Astrocyte (in vitro differentiated cells and primary cell): ENCODE data around the gene SULF2. TPM values are rescaled to one million over a fixed set of nuclear protein-coding genes. Genes with fewer than 3 reads are reported as not detected.
"Not testable (repeated sequence)": the region's sequence is repeated elsewhere in the genome, so short reads cannot be mapped to it uniquely, and the experiment has no call there.

Source experiments
- DNase-seq: peaks from one replicate; pipeline ENCODE4 v3.0.0-alpha.2; 2010; ENCODE audit warnings: low read depth
- FAIRE-seq: peaks from 2 replicates; lab custom pipeline; 2011; peaks lifted over from hg19 to GRCh38; lab: Jason Lieb, UNC
- H2AFZ ChIP-seq: 2 replicates; pipeline ENCODE4 v1.6.0; 2012; ENCODE audit warnings: low read depth, low read length, inconsistent platforms
- H3K27ac ChIP-seq: 2 replicates; pipeline ENCODE4 v1.5.1; 2011; ENCODE audit warnings: low read depth, low read length, inconsistent platforms
- H3K27me3 ChIP-seq: 2 replicates; pipeline ENCODE4 v1.6.0; 2011; ENCODE audit warnings: low read length, inconsistent platforms; ENCODE audit not compliant: insufficient read depth
- H3K36me3 ChIP-seq: 2 replicates; pipeline ENCODE4 v1.5.1; 2011; ENCODE audit warnings: low read length, inconsistent platforms; ENCODE audit not compliant: insufficient read depth
- H3K4me1 ChIP-seq: 2 replicates; pipeline ENCODE4 v1.5.1; 2011; ENCODE audit warnings: low read length, inconsistent platforms; ENCODE audit not compliant: insufficient read depth
- H3K4me2 ChIP-seq: 2 replicates; pipeline ENCODE4 v1.6.0; 2012; ENCODE audit warnings: low read length, inconsistent platforms
- H3K4me3 ChIP-seq: 2 replicates; pipeline ENCODE4 v1.5.1; 2011; ENCODE audit warnings: low read depth, mild to moderate bottlenecking, low read length, inconsistent platforms; ENCODE audit not compliant: insufficient read depth
- H3K79me2 ChIP-seq: 2 replicates; pipeline ENCODE4 v1.6.0; 2012; ENCODE audit warnings: mild to moderate bottlenecking, low read length, inconsistent platforms; ENCODE audit not compliant: insufficient read depth
- H3K9ac ChIP-seq: 2 replicates; pipeline ENCODE4 v1.6.0; 2012; ENCODE audit warnings: mild to moderate bottlenecking, low read length, inconsistent platforms
- H3K9me3 ChIP-seq: 2 replicates; pipeline ENCODE4 v1.5.1; 2012; ENCODE audit warnings: low read depth, mild to moderate bottlenecking, low read length, inconsistent platforms; ENCODE audit not compliant: insufficient read depth
- H4K20me1 ChIP-seq: 2 replicates; pipeline ENCODE4 v1.6.0; 2012; ENCODE audit warnings: low read length, inconsistent platforms; ENCODE audit not compliant: insufficient read depth
- H3K27ac Mint-ChIP-seq: one replicate; pipeline ENCODE4 v1.8.0; 2021; ENCODE audit warnings: mild to moderate bottlenecking, mixed read lengths; ENCODE audit not compliant: unreplicated experiment
- H3K27me3 Mint-ChIP-seq: one replicate; pipeline ENCODE4 v1.8.0; 2021; ENCODE audit warnings: low read depth, mixed read lengths; ENCODE audit not compliant: unreplicated experiment
- H3K36me3 Mint-ChIP-seq: one replicate; pipeline ENCODE4 v1.8.0; 2021; ENCODE audit warnings: low read depth, mixed read lengths; ENCODE audit not compliant: unreplicated experiment
- H3K4me1 Mint-ChIP-seq: one replicate; pipeline ENCODE4 v1.8.0; 2021; ENCODE audit warnings: low read depth, mixed read lengths; ENCODE audit not compliant: unreplicated experiment
- H3K4me3 Mint-ChIP-seq: one replicate; pipeline ENCODE4 v1.8.0; 2021; ENCODE audit warnings: mild to moderate bottlenecking, moderate library complexity, mixed read lengths; ENCODE audit not compliant: unreplicated experiment
- H3K9me3 Mint-ChIP-seq: one replicate; pipeline ENCODE4 v1.8.0; 2021; ENCODE audit warnings: mild to moderate bottlenecking, mixed read lengths; ENCODE audit not compliant: unreplicated experiment
- CTCF ChIP-seq: IDR thresholded peaks from 2 replicates; pipeline ENCODE4 v1.5.1; 2011; ENCODE audit warnings: low read depth, mild to moderate bottlenecking, inconsistent platforms, low read length, moderate library complexity; ENCODE audit not compliant: insufficient read depth
- EZH2 ChIP-seq: IDR thresholded peaks from 2 replicates; pipeline ENCODE4 v1.6.1; 2012; ENCODE audit warnings: mild to moderate bottlenecking, low read length, inconsistent platforms; ENCODE audit not compliant: insufficient read depth
- total RNA-seq: library from RNA; stranded (reverse); gene quantifications from 2 replicates; pipeline ENCODE4 v1.2.1, GENCODE V29; 2021

SULF2 gene
- total RNA-seq, 1 donor from 2014 or later = 139 TPM

DNA sequence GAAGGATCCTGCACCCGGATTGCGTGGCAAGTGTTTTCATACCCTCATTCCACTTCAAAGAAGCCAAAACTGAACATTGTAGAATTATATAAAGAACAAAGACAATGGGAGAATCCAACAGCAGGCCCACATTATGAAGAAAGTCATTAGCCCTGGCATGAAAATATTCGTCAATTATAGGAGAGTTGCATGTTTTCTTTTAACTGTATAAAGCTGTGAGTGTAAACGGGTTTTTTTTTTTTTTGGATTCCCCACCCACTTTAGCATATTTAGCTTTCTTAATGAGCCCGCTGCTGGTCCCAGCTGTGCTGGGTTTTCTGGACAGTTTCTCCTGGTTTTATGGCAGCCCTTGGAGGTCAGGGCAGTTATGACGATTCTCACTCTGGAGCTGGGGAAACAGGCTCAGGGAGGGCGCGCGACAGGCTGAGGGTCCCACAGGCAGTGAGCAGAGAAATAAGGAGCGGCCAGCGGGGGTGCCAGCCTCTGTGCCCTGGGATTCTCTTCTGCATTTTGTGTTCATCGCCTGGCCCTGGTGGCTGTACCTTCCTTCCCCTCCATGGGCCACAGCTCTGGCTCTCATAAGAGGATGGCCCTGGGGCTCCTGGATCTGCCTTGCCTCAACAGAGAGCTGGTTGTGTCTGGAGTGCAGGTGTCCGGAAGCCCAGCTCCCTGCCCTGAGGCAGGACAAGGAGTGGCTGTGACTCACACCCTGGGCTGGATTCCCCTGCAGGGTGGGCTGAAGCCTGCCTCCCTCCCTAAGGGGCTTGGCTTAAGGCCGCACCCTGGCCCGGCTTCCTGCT lies 24.1 kb upstream of the SULF2 start:
- no peak overlapping the region for H3K27ac ChIP-seq
- no peak for TF ChIP-seq CTCF
- no peak for TF ChIP-seq EZH2
- no peaks in the 10 kb centered on the region for H3K36me3 ChIP-seq
- no peaks in the 10 kb centered on the region for H4K20me1 ChIP-seq
- H3K4me1 ChIP-seq = no peaks in the 10 kb centered on the region
- H3K9me3 ChIP-seq = no peaks in the 10 kb centered on the region
- peaks cover 2% of the 10 kb centered on the region for H3K4me1 Mint-ChIP-seq
- no peaks in the 10 kb centered on the region for H3K36me3 Mint-ChIP-seq
- FAIRE-seq (no peak), DNase-seq (peak; percentile 23)
- H3K79me2 ChIP-seq = no peaks in the 10 kb centered on the region
- no peak overlapping the region for H3K27ac Mint-ChIP-seq
- no peak overlapping the region for H3K4me3 ChIP-seq
- no peak overlapping the region for H3K9ac ChIP-seq
- H3K4me3 Mint-ChIP-seq = no peak overlapping the region
- no peak overlapping the region for H3K4me2 ChIP-seq
- H2AFZ ChIP-seq = no peak overlapping the region
- peaks cover 24% of the 10 kb centered on the region for H3K27me3 ChIP-seq
- H3K27me3 Mint-ChIP-seq = peaks cover 44% of the 10 kb centered on the region
- peaks cover 6% of the 10 kb centered on the region for H3K9me3 Mint-ChIP-seq

- Mint-ChIP-seq H3K9me3 (no peaks in the 10 kb centered on the region), H3K27me3 (peaks cover 35% of the 10 kb centered on the region), H3K36me3 (no peaks in the 10 kb centered on the region), H3K27ac (no peak overlapping the region), H3K4me1 (peaks cover 2% of the 10 kb centered on the region), H3K4me3 (no peak overlapping the region)
- Histone ChIP-seq H3K36me3 (no peaks in the 10 kb centered on the region), H3K79me2 (no peaks in the 10 kb centered on the region), H2AFZ (no peak overlapping the region), H3K9me3 (no peaks in the 10 kb centered on the region), H4K20me1 (no peaks in the 10 kb centered on the region), H3K4me1 (no peaks in the 10 kb centered on the region), H3K4me2 (no peak overlapping the region), H3K4me3 (no peak overlapping the region), H3K9ac (no peak overlapping the region), H3K27ac (no peak overlapping the region), H3K27me3 (peaks cover 10% of the 10 kb centered on the region)
- DNase-seq = no peak
- FAIRE-seq = no peak
- TF ChIP-seq EZH2 (no peak), CTCF (no peak)
Observed at GRCh38 chr20:47805951-47806350, 20.7 kb upstream of the SULF2 start.

GRCh38 chr20:47804972-47805371 lies 19.7 kb upstream of the SULF2 start:
- not testable (repeated sequence) for DNase-seq, H3K9me3 Mint-ChIP-seq, H3K4me2 ChIP-seq, FAIRE-seq, H3K4me3 ChIP-seq, H4K20me1 ChIP-seq, H3K9me3 ChIP-seq, H3K36me3 Mint-ChIP-seq, H3K4me3 Mint-ChIP-seq, H3K27ac ChIP-seq, H3K27ac Mint-ChIP-seq, H3K27me3 ChIP-seq, H3K4me1 ChIP-seq, H2AFZ ChIP-seq, H3K4me1 Mint-ChIP-seq, H3K36me3 ChIP-seq, H3K9ac ChIP-seq, H3K79me2 ChIP-seq
- H3K27me3 Mint-ChIP-seq = peaks cover 28% of the 10 kb centered on the region

DNA sequence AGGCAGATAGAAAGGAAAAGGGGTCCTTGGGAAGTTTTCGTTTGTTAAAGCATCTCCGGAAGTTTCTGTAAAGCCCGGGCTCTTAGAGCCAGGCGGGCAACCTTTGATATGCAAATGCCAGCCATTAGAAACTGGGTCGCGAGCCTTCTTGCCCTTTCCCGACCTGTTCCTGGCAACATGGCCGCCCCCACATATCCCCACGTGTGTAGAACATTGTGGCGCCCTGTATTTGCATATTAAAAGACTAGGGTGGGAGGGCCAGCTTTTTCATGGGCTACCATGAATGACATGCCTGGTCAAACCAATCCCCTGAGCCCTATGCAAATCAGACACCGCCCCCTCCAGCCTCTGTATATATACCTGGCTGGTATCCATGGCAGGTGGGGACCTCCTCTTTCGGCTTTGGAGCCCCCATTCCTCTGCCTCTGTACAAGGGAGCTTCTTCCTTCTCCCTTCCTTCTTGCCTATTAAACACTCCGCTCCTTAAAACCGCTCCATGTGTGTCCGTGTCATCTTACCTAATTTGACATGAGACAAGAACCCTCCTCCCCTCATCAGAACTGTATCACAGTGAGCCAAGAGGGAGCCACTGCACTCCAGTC lies 19.0 kb upstream of the SULF2 start:
- H3K36me3 Mint-ChIP-seq, H3K4me3 ChIP-seq, H3K27ac ChIP-seq, H3K79me2 ChIP-seq, H3K4me2 ChIP-seq, FAIRE-seq, H3K4me3 Mint-ChIP-seq, H3K9ac ChIP-seq, H3K4me1 Mint-ChIP-seq, H4K20me1 ChIP-seq, H3K36me3 ChIP-seq, H3K27ac Mint-ChIP-seq, H3K27me3 ChIP-seq, H3K9me3 Mint-ChIP-seq, DNase-seq, H3K4me1 ChIP-seq, H3K9me3 ChIP-seq, H2AFZ ChIP-seq: not testable (repeated sequence)
- H3K27me3 Mint-ChIP-seq = peaks cover 28% of the 10 kb centered on the region
